ENCODE data around the gene SGCA.

SGCA gene

GRCh38 chr17:50190293-50190602 lies 24.4 kb downstream of the SGCA start:
- no peak overlapping the region for H3K27ac ChIP-seq
- TF ChIP-seq ZFX (IDR thresholded peaks at IDR 0.05; ENCODE audit: borderline replicate concordance) = no peak
- no peak for TF ChIP-seq CTCF (IDR thresholded peaks at IDR 0.05)

- TF ChIP-seq CTCF (IDR thresholded peaks at IDR 0.05) (no peak), ZFX (IDR thresholded peaks at IDR 0.05; ENCODE audit: borderline replicate concordance) (no peak)
- H3K27ac ChIP-seq = no peak overlapping the region
Measured at GRCh38 chr17:50190603-50191358, 25.0 kb downstream of the SGCA start.

GRCh38 chr17:50191359-50192143 lies 25.7 kb downstream of the SGCA start:
- TF ChIP-seq ZFX (IDR thresholded peaks at IDR 0.05; ENCODE audit: borderline replicate concordance) (no peak), CTCF (IDR thresholded peaks at IDR 0.05) (no peak)

GRCh38 chr17:50192144-50192617 lies 26.4 kb downstream of the SGCA start:
- TF ChIP-seq ZFX (IDR thresholded peaks at IDR 0.05; ENCODE audit: borderline replicate concordance) (no peak), CTCF (IDR thresholded peaks at IDR 0.05) (no peak)
- H3K27ac ChIP-seq = no peak overlapping the region

More at GRCh38 chr17:50191359-50192143, 25.7 kb downstream of the SGCA start:
- no peak overlapping the region for H3K27ac ChIP-seq

GRCh38 chr17:50192618-50193291 lies 26.9 kb downstream of the SGCA start:
- TF ChIP-seq CTCF (IDR thresholded peaks at IDR 0.05) (no peak), ZFX (IDR thresholded peaks at IDR 0.05; ENCODE audit: borderline replicate concordance) (no peak)
- no peak overlapping the region for H3K27ac ChIP-seq

- TF ChIP-seq ZFX (IDR thresholded peaks at IDR 0.05; ENCODE audit: borderline replicate concordance) (no peak), CTCF (IDR thresholded peaks at IDR 0.05) (no peak)
- H3K27ac ChIP-seq = no peak overlapping the region
Measured at GRCh38 chr17:50194140-50194933, 28.5 kb downstream of the SGCA start.
